ENCODE data around the gene RBFOX1. TPM values are rescaled to one million over a fixed set of nuclear protein-coding genes. Genes with fewer than 3 reads are reported as not detected.

Gene RBFOX1
- total and polyA plus RNA-seq, 9 donors: 0.28 to 2.6 (median 0.48) TPM; not detected in 2

- TF ChIP-seq CTCF (IDR thresholded peaks at IDR 0.05) (no peak), EP300 (IDR thresholded peaks at IDR 0.05) (no peak), POLR2A (IDR thresholded peaks at IDR 0.05) (no peak)
- 82 to 84% (median 83%) methylated on average over 7 of the region's 7 CpGs for WGBS, 3 donors
Measured at GRCh38 chr16:7442050-7442449, 109.4 kb downstream of the RBFOX1 start.

GRCh38 chr16:7443142-7443541 is 110.5 kb downstream of the RBFOX1 start:
- H3K27ac ChIP-seq: no peak overlapping the region
- 71 to 75% (median 74%) methylated on average over 4 of the region's 4 CpGs for WGBS, 3 donors
- intact Hi-C loops (cut with DNase I): loop anchor here in 1 of 4 donors (5.0 kb wide), 1 partner anchor 1384 kb away; no protein-coding TSS in a partner anchor

More at GRCh38 chr16:7442050-7442449, 109.4 kb downstream of the RBFOX1 start:
- no peak overlapping the region for H3K27ac ChIP-seq
- DNase-seq: no peak
- H3K4me3 ChIP-seq: no peak overlapping the region
- H3K9me3 ChIP-seq: no peaks in the 10 kb centered on the region
- H3K27me3 ChIP-seq: no peaks in the 10 kb centered on the region
- H3K36me3 ChIP-seq: no peaks in the 10 kb centered on the region
- no peaks in the 10 kb centered on the region for H3K4me1 ChIP-seq (ENCODE audit: insufficient read depth)
- intact Hi-C loops (cut with DNase I): loop anchor here in 1 of 4 donors (5.0 kb wide), 1 partner anchor 1385 kb away; no protein-coding TSS in a partner anchor

GRCh38 chr16:7443648-7444365 is 111.2 kb downstream of the RBFOX1 start:
- Histone ChIP-seq H3K27ac (no peak overlapping the region), H3K4me3 (no peak overlapping the region), H3K27me3 (no peaks in the 10 kb centered on the region), H3K36me3 (no peaks in the 10 kb centered on the region), H3K9me3 (no peaks in the 10 kb centered on the region), H3K4me1 (ENCODE audit: insufficient read depth) (no peaks in the 10 kb centered on the region)
- no peak for DNase-seq
- no peak for TF ChIP-seq POLR2A (IDR thresholded peaks at IDR 0.05)
- no peak for TF ChIP-seq EP300 (IDR thresholded peaks at IDR 0.05)
- TF ChIP-seq CTCF (IDR thresholded peaks at IDR 0.05): no peak
- WGBS, 3 donors: 66 to 74% (median 70%) methylated on average over 11 of the region's 11 CpGs
- intact Hi-C loops (cut with DNase I): loop anchor here in 1 of 4 donors (5.0 kb wide), 1 partner anchor 1383 kb away; no protein-coding TSS in a partner anchor

More at GRCh38 chr16:7443142-7443541, 110.5 kb downstream of the RBFOX1 start:
- no peaks in the 10 kb centered on the region for H3K4me1 ChIP-seq (ENCODE audit: insufficient read depth)
- H3K27me3 ChIP-seq: no peaks in the 10 kb centered on the region
- no peaks in the 10 kb centered on the region for H3K9me3 ChIP-seq
- no peak overlapping the region for H3K4me3 ChIP-seq
- no peaks in the 10 kb centered on the region for H3K36me3 ChIP-seq
- no peak for TF ChIP-seq CTCF (IDR thresholded peaks at IDR 0.05)
- no peak for TF ChIP-seq POLR2A (IDR thresholded peaks at IDR 0.05)
- no peak for TF ChIP-seq EP300 (IDR thresholded peaks at IDR 0.05)
- no peak for DNase-seq

- intact Hi-C loops (cut with DNase I): no loop called here
- 88 to 93% (median 88%) methylated on average over 3 of the region's 3 CpGs for WGBS, 3 donors
- no peak overlapping the region for H3K4me3 ChIP-seq
- H3K27me3 ChIP-seq: no peaks in the 10 kb centered on the region
- no peak overlapping the region for H3K27ac ChIP-seq
- no peaks in the 10 kb centered on the region for H3K36me3 ChIP-seq
- no peak for TF ChIP-seq CTCF (IDR thresholded peaks at IDR 0.05)
- no peak for TF ChIP-seq EP300 (IDR thresholded peaks at IDR 0.05)
- TF ChIP-seq POLR2A (IDR thresholded peaks at IDR 0.05): no peak
- H3K9me3 ChIP-seq: no peaks in the 10 kb centered on the region
- no peaks in the 10 kb centered on the region for H3K4me1 ChIP-seq (ENCODE audit: insufficient read depth)
- DNase-seq: no peak
Measured at GRCh38 chr16:7449306-7449705, 116.7 kb downstream of the RBFOX1 start.

All from ovary (tissue), 9 donors.